H1 (cell line): ENCODE measurements around the gene TPBG. TPM values are rescaled to one million over a fixed set of nuclear protein-coding genes. Genes with fewer than 3 reads are reported as not detected.

Source experiments
- GABPA ChIP-seq: IDR thresholded peaks from 2 replicates; pipeline ENCODE4 v1.6.1; 2011; ENCODE audit warnings: mild to moderate bottlenecking, low read length, moderate library complexity, borderline replicate concordance; ENCODE audit not compliant: insufficient read depth
- polyA plus RNA-seq, 7 experiments: library from polyadenylated mRNA; depleted of rRNA in 3 of 7; stranded (reverse) in 5 of 7; unstranded in 2 of 7; fragments of >200 nt in 5 of 7; fragments of 200-250 nt in 2 of 7; gene quantifications; 1 replicate in 5 of 7; 2 replicates in 1 of 7; 4 replicates in 1 of 7; pipeline versions ENCODE4 v1.2.1 to v1.2.3, GENCODE V29; 2011 to 2013; ENCODE audit warnings: missing spikeins in 2 of 7, mixed read lengths in 2 of 7
- total RNA-seq: library from RNA; stranded (reverse); fragmentation: NEBNext Ultra II Directional; extraction: Animal tissue kit (Norgen Biotek cat#: 25700); gene quantifications from 2 replicates; pipeline ENCODE4 v1.2.1, GENCODE V29; 2021

Gene TPBG
- total and polyA plus RNA-seq, 2 of the 8 experiments (the other 6 are each of a cell fraction or from before 2014, with no cell fraction given), result 28.4 to 33.6 TPM

- TF ChIP-seq GABPA, result no peak
Measured at GRCh38 chr6:82348130-82348529, 15.5 kb upstream of the TPBG start (continued).
